Subcutaneous adipose tissue (tissue), 4 donors: ENCODE results near the gene CDH4. TPM values are rescaled to one million over a fixed set of nuclear protein-coding genes. Genes with fewer than 3 reads are reported as not detected.

Experiments used
- total RNA-seq, 4 donors: library from RNA; depleted of rRNA; stranded (reverse); fragments of >200 nt; gene quantifications; one replicate each; pipeline ENCODE4 v1.1.0, GENCODE V29; 2016
- TF ChIP-seq, protein P1 (sequence below): fragments of 450-650 bp; IDR thresholded peaks from one replicate; pipeline ENCODE4 v1.5.1; 2016; ENCODE audit warnings: low read depth, mild to moderate bottlenecking, control low read depth, antibody characterized with exemption, moderate library complexity

The CDH4 gene
- total RNA-seq, 4 donors from 2014 or later: not detected

DNA sequence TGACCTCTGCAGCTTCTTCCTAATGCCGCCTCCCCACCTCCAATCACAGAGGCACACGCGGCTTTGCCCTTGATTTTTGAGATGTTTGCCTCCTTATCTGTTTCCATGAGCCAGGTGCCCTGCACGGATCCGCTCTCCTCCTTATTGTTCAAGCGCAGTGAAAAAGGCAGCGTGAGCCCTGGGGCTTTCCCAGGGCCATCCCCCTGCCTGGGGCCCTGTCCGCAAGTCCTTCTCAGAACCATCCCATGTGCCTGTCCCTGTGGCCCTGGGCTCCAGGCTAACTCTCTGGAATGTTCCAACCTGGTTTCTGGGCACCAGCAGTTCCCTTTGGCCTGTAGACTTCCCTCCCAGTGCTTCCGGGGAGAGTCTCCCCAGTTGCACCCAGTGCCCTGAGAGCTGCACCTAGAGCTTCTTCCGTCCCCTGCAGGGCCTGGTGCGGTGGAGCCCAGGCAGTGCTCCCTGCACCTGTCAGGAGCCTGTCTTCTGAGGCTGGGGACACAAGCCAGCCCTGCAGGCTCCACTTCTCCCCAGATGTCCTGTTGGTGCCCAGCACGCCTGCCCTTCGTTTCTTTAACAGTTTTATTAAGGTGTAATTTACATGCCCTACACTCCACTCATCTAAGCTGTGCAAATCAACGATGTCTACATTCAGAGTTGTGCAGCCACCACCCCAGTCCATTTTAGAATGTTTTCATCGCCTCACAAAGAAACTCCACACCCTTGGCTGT lies 330.3 kb downstream of the CDH4 start:
- TF ChIP-seq, protein P1, sequence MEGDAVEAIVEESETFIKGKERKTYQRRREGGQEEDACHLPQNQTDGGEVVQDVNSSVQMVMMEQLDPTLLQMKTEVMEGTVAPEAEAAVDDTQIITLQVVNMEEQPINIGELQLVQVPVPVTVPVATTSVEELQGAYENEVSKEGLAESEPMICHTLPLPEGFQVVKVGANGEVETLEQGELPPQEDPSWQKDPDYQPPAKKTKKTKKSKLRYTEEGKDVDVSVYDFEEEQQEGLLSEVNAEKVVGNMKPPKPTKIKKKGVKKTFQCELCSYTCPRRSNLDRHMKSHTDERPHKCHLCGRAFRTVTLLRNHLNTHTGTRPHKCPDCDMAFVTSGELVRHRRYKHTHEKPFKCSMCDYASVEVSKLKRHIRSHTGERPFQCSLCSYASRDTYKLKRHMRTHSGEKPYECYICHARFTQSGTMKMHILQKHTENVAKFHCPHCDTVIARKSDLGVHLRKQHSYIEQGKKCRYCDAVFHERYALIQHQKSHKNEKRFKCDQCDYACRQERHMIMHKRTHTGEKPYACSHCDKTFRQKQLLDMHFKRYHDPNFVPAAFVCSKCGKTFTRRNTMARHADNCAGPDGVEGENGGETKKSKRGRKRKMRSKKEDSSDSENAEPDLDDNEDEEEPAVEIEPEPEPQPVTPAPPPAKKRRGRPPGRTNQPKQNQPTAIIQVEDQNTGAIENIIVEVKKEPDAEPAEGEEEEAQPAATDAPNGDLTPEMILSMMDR: no peak

DNA sequence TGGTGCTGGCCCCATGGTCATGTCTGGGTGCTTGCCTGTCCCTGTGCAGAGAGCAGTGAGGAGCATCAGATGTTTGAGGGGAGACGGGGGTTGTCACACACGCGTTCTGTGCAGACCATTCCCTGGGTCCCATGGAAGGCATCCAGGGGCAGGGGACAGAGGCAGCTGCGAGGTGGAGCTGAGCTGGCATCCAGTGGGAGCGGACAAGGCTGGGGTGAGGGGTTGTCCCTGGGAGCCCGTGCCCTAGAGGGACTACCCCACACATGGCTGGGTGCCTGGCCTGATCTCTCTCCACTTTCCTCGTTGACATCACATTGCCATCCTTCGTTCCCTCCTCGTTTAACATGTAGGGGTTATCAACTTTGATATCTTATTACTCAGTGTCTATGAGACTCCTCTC lies 331.3 kb downstream of the CDH4 start:
- TF ChIP-seq, protein P1: no peak

DNA sequence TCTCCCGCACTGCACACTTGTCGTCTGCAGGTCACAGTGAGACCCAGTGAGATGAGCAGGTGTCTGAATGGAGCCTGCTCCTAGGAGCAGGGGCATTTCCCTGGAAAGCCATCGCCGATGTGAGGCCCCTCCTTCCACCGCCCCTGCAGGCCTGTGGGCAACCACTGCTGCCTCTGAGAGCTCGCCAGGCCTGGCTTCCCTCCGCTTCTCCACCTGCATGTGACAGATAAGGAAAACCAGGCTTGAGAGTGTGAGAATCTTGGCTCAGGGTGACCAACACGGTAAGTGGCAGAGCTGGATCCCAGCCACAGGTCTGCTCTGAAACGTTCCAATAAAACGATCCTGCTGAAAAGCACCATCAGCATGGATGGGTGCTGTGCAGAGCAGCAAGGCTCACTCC lies 332.8 kb downstream of the CDH4 start:
- TF ChIP-seq, protein P1: no peak

DNA sequence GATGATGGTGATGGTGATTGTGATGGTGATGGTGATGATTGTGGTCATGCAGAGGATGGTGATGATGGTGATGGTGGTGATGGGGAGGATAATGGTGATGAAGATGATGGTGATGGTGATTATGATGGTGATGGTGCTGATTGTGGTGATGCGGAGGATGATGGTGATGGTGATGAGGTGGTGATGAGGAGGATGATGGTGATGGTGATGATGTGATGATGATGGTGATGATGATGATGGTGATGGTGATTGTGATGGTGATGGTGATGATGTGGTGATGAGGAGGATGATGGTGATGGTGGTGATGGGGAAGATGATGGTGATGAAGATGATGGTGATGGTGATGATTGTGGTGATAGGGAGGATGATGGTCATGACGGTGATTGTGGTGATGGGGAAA lies 333.7 kb downstream of the CDH4 start:
- TF ChIP-seq, protein P1: no peak

DNA sequence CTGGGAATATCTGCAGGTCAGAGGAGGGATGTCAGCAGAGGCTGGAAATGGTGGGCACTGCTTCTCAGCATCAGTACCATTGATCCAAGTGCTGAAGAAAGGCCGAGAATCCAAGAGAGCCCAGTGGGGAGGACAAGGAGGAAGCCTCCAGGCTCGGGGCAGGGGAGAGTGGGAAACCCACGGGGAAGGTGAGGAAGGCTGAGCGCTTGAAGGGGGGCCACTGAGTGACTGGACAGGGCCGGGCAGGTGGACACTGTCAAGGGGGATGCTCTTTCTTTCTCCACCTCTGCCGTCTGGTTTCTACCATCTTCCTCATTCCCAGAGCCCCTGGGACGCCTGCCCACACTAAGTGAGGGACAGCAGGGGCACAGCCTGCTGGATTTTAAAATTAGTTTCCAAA lies 335.0 kb downstream of the CDH4 start:
- TF ChIP-seq, protein P1: no peak

DNA sequence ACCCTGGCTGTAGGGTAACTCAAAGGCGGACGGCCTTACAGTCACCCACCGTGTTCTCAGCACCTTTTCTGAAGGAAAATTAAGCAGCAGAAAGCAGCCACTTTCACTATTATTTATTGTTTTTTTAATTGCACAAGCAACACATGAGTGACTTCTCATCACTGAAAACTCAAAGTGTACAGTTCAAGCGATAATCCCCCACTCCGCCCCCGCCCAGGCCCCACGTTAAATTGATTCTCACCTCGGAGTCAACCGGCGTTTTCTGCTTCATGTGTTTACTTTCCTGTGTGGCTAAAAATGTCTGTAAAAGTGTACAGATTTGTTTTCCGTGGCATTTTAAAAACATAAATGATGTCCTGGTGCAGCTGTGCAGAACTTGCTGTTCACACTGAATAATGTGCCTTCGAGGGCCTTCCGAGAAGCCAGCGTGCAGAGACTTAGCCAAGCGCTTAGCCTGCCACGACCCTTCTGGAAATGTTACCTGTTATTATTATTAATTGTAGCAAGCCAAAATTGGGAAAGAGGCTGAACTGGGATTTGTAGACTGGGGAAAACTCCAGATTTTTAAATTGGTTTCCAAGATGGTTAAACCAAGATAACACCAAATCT lies 335.7 kb downstream of the CDH4 start:
- TF ChIP-seq, protein P1: no peak

DNA sequence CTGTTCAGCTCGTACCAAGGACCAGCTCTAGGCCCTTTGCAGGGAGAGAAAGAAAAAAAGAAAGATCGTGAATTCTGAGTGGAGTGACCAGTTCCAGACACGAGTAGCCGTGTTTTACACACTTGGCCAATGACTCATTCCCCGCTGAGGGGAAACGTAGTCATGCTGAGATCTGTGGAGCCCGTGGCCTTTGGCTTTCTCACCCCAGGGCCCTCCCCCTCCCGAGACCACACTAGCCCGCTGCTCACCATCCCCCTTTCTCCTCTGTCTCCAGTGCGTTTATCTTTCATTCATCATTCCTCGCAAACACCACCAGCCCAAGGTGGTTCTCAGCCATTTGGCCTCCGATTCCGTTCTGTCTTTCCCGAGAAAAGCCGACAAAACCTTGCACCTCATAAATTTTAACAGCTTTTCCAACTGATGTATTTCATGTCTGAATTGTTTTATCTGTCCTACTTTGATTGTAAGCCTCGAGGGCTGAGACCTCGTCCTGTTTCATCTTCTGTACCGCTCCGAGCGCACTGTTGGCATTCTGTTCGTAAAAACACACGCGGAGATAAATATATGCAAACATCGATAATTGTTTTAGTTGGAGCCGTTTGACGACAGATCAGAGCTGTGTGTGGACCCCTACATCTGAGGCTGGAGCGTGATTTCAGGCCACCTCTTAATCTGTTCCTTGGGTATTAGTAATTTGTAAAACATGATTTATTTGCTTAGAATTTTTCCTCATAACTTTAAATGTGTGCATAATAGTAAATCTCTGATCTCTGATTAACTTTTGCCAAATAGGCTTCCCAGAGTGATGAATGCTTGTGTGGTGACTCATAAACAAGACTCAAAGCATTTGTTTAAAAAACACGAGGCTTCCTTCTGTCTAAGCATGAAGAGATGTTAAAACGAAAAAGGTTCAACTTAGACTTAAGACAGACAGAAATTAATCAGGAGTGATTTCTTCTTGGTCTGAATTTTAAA lies 336.6 kb downstream of the CDH4 start:
- TF ChIP-seq, protein P1: no peak
